ENCODE data around the gene SCN5A. TPM values are rescaled to one million over a fixed set of nuclear protein-coding genes. Genes with fewer than 3 reads are reported as not detected.

Gene SCN5A
- total and polyA plus RNA-seq, 2 donors = 1.1 to 3.1 TPM

DNA sequence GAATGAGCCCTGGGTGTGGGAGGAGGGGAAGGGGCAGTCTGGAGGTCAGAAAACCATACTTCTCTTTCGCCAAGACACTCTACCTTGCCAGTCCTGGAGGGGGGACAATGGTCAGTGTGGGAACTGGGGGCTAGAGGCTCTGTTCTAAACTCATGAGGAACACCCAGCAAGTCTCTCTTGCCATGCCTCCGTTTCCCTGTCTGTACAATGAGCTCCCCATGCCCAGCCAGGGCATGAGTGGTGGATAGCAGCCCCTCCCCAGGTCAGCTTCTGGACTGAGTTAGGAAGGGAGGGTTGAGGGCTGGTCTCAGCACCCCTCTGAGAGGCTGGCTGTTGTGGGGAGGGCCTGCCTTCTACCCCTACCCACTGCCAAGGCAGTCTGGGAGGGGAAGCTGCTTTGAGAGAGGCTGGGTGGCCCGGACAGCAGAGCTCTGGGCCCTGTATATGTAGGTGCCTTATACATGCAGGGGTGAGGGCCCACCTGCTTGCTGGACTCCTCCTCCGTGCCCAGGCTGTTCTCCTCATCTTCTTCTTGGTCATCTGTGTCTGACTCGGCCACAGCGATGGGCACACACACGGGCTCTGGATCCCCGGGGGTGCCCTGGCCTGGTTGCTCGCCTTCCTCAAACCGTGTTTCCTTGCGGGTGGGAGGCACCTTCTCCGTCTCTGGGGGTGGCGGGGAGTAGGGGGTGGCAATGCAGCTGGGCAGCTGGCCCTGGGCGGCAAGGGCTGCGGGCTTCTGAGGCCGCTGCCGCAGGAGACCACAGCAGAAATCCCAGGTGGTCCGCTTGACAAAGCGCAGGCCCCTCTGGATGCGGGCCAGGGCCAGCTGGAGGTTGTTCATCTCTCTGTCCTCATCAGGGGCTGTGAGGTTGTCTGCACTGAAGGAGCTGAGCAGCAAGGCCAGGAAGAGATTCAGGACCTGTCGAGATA lies 68.8 kb downstream of the SCN5A start:
- Histone ChIP-seq H3K36me3 (ENCODE audit: insufficient read depth) (no peaks in the 10 kb centered on the region), H3K4me1 (ENCODE audit: insufficient read depth) (no peaks in the 10 kb centered on the region), H3K27ac (ENCODE audit: low read depth) (no peak overlapping the region), H3K4me3 (ENCODE audit: low read depth, low read length) (no peak overlapping the region)
- WGBS = 67% methylated on average over 21 of the region's 21 CpGs
- DNase-seq (ENCODE audit: extremely low spot score) = no peak

DNA sequence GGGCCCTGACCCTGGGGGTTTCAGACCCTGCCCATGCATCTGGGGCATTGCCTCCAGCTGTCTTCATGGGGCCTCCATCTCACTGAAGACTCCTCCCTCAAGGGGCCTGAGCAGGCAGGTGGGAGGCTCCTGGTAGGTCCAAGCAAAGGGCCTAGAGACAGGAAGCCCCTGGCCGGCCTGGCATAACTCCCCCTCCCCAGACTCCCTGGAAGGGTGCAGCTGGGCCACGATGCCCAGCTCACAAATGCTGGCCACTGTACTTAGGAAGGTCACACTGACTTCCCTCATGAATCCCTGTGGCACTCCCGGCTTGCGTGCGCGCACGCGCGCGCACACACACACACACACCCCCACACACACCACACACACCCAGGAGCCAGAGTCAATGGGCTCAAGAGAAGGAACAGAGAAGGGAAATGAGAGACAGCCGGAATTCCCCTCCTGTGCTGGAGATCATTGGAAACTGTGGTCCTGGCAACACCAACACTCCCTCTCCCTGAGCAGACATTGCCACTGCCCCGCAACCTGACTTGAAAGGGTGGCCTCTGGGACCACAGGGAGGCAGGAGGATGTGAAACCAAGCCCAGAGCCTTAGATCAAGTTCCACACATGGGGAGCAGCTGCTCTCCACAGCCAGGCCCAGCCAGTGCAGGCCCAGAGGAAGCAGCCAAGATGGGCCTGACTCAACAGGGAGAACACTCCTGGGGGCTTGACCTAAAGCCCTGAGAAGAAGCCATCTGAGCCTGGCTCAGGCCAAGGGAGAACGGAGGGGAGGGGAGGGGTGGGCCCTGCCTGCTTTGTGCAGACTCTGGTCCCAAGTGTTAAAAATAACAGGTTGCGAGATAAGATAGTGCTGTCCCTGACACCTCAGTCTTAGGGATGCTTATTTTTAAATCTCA lies 69.7 kb downstream of the SCN5A start:
- Histone ChIP-seq H3K4me1 (ENCODE audit: insufficient read depth) (no peaks in the 10 kb centered on the region), H3K4me3 (ENCODE audit: low read depth, low read length) (no peak overlapping the region), H3K27ac (ENCODE audit: low read depth) (no peak overlapping the region), H3K36me3 (ENCODE audit: insufficient read depth) (no peaks in the 10 kb centered on the region)
- 67% methylated on average over 14 of the region's 14 CpGs for WGBS
- no peak for DNase-seq (ENCODE audit: extremely low spot score)

DNA sequence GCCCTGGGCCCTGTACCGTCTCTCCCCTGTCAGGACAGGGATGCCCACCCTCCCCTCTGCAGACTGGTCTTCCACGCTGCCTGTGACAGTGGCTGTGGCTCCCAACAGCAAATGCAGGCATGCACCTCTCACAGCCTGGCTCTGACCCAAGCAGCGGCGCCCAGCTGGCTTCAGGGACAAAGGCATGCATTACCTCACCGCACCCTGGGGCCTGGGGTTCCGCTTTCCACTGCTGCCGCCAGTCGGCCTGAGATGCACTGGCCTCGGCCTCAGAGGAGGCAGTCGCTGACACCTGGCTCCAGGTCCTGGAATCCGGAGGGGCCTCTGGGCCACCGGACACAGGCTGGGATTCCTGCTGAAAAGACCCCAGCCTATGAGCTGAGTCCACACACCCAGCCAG lies 70.3 kb downstream of the SCN5A start:
- no peaks in the 10 kb centered on the region for H3K4me1 ChIP-seq (ENCODE audit: insufficient read depth)
- no peak for DNase-seq (ENCODE audit: extremely low spot score)
- H3K4me3 ChIP-seq (ENCODE audit: low read depth, low read length) = no peak overlapping the region
- no peaks in the 10 kb centered on the region for H3K36me3 ChIP-seq (ENCODE audit: insufficient read depth)
- WGBS = 66% methylated on average over 12 of the region's 12 CpGs
- no peak overlapping the region for H3K27ac ChIP-seq (ENCODE audit: low read depth)

DNA sequence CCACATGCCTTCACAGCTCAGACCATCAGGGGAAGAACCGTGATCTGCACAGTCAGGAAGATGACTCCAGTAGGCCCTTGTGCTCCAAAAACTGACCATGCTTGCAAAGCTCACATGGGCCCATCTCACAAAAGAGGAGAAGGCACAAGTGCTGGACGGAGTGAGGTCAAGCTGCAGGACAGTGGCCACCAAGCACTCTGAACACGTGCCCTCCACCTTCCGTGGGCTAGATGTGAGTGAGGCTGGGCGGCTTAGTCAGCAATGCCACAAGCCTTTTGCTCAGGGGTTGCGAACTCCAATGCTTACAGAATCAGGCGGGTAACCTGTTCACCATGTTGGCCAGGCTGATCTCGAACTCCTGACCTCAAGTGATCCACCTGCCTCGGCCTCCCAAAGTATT lies 70.9 kb downstream of the SCN5A start:
- H3K4me3 ChIP-seq (ENCODE audit: low read depth, low read length) = no peak overlapping the region
- WGBS = 92% methylated on average over 9 of the region's 9 CpGs
- H3K27ac ChIP-seq (ENCODE audit: low read depth) = no peak overlapping the region
- H3K4me1 ChIP-seq (ENCODE audit: insufficient read depth) = no peaks in the 10 kb centered on the region
- H3K36me3 ChIP-seq (ENCODE audit: insufficient read depth) = no peaks in the 10 kb centered on the region
- no peak for DNase-seq (ENCODE audit: extremely low spot score)

DNA sequence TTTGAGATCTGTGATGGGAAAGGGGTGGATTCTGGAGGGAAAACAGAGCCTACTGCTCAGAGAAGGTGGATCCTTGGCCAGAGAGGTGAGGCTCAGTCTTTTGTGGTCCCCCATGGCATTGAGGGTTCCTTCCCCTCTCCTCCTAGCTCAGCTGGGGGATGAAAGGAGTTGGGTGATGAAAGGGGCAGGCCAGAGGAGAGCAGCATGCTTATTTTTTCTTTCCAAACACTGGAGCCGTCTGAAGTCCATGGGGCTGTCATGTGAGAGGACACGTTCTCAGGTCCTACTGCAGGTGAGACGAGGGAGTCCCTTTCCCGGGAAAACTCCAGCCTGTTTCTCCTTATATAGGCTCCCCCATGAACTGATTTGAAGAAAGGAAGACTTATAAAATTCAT lies 71.4 kb downstream of the SCN5A start:
- 90% methylated on average over 4 of the region's 4 CpGs for WGBS
- Histone ChIP-seq H3K4me1 (ENCODE audit: insufficient read depth) (no peaks in the 10 kb centered on the region), H3K36me3 (ENCODE audit: insufficient read depth) (no peaks in the 10 kb centered on the region), H3K27ac (ENCODE audit: low read depth) (no peak overlapping the region), H3K4me3 (ENCODE audit: low read depth, low read length) (no peak overlapping the region)
- DNase-seq (ENCODE audit: extremely low spot score) = no peak

DNA sequence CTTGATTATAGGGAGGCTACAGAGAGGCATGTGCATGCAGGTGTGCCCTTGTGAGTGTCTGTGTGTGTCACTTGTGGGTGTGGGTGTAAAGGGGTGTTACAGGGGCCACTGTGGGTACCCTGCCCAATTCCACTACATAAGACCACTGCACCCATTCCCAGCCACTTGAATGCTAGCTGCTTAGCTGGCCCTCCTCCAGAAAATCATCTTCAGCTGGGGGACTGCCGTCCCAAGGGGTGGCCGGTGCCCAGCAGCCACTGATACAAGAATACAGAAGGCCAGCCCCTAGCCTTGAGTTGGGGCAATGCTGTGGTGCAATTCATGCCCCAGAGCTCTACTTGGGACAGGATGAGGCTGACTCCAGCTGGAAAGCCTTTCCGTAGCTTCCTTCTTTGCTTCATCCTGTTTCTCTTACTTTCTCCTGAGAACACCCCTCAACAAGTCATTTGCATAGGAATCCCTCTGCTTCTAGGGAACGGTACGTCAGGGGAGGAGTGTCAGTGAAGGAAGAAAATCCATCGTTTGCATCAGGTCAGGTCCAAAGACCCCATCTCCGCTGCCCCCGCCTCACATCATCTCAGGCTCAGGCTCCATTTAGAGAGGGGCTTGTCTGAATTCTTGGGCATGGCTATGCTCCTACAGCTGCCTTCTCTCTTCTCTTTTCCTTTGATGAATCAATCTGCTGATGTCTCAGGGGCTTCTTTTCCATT lies 72.0 kb downstream of the SCN5A start:
- WGBS = 78% methylated on average over 8 of the region's 8 CpGs
- H3K36me3 ChIP-seq (ENCODE audit: insufficient read depth) = no peaks in the 10 kb centered on the region
- no peak overlapping the region for H3K27ac ChIP-seq (ENCODE audit: low read depth)
- no peak overlapping the region for H3K4me3 ChIP-seq (ENCODE audit: low read depth, low read length)
- H3K4me1 ChIP-seq (ENCODE audit: insufficient read depth) = no peaks in the 10 kb centered on the region
- DNase-seq (ENCODE audit: extremely low spot score) = no peak

DNA sequence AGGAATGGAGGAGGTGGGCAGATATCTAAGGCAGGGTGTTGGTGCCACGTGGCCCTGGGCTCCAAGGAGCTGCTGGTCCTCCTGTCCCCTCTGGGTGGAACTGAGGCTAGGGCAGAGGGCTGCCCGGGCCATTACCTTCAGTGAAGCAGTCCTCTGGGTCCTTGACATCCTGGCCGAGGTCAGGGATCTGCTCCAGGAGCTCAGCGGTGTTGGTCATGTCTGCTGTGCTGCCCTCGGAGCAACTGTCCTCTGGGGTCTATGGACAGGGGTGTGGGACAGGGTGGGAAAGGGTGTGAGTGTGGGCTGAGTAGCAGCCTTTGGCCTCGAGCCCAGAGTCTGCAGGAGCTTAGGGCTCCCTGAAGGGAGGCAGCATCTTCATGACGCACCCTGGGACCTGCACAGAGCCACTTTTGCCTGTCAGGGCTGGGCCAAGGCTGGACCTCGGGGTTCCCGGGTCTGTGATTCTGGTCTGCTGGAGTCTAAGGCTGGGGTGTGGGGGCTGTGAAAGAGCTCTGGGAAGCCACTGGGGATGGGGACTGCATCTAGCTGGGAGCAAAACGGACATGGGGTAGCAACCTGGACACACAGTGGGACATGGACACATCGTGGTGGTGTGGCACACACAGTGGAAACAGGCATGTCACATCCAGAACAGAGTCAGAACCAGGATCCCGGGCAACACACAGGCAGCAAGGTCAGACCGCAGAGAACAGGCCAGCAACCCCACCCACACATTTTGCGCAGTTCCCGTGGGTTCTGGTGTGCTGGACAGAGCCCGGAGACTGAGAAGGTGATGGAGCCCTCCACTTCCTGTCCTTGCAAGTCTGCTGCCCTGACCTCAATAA lies 72.7 kb downstream of the SCN5A start:
- DNase-seq (ENCODE audit: extremely low spot score) = no peak
- Histone ChIP-seq H3K36me3 (ENCODE audit: insufficient read depth) (no peaks in the 10 kb centered on the region), H3K4me1 (ENCODE audit: insufficient read depth) (no peaks in the 10 kb centered on the region), H3K27ac (ENCODE audit: low read depth) (no peak overlapping the region), H3K4me3 (ENCODE audit: low read depth, low read length) (no peak overlapping the region)
- WGBS = 83% methylated on average over 16 of the region's 16 CpGs

DNA sequence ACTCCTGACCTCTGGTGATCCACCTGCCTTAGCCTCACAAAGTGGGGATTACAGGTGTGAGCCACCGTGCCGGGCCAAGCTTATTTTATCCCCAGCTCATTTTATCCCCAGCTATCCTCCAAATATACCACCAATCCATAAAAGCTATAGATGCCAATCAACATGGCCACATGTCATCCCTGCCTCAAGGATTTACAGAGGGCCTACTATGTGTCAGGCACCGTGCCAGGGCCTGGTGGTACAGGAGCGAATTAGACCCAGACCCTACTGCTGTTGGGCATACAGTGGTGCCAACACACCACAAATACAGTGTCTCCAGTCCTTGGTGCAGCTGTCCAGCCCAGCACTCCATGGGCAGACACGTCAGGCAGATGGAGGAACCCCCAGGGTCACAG lies 73.4 kb downstream of the SCN5A start:
- Histone ChIP-seq H3K36me3 (ENCODE audit: insufficient read depth) (no peaks in the 10 kb centered on the region), H3K4me3 (ENCODE audit: low read depth, low read length) (no peak overlapping the region), H3K4me1 (ENCODE audit: insufficient read depth) (no peaks in the 10 kb centered on the region), H3K27ac (ENCODE audit: low read depth) (no peak overlapping the region)
- WGBS = 96% methylated on average over 5 of the region's 5 CpGs
- no peak for DNase-seq (ENCODE audit: extremely low spot score)

DNA sequence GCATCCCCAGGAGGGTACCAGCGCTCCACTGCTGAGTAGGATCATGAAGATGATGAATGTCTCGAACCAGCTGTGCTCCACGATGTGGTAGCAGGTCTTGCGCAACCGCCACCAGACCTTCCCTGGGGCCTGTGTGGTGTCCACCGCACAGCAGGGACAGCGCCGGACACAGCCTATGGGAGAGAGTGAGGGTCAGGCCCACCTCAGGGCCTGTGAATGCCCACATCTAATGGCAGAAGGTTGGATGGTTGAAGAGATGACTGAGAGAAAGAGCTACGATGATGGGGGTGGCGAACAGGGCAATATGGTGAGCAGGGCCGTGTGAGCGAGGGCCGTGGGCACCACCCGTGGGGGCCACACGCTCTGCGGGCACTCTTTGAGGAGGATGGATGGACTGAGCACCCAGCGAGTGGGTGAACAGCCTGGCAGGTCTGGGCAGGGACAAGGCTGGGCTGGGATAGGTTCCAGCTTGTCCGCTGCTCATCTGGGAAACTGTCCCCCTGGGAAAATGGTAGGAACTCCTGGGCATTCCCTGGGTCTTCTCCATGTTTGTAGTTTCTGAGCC lies 74.1 kb downstream of the SCN5A start:
- WGBS = 90% methylated on average over 18 of the region's 18 CpGs
- Histone ChIP-seq H3K4me1 (ENCODE audit: insufficient read depth) (no peaks in the 10 kb centered on the region), H3K4me3 (ENCODE audit: low read depth, low read length) (no peak overlapping the region), H3K27ac (ENCODE audit: low read depth) (no peak overlapping the region), H3K36me3 (ENCODE audit: insufficient read depth) (no peaks in the 10 kb centered on the region)
- DNase-seq (ENCODE audit: extremely low spot score) = no peak

DNA sequence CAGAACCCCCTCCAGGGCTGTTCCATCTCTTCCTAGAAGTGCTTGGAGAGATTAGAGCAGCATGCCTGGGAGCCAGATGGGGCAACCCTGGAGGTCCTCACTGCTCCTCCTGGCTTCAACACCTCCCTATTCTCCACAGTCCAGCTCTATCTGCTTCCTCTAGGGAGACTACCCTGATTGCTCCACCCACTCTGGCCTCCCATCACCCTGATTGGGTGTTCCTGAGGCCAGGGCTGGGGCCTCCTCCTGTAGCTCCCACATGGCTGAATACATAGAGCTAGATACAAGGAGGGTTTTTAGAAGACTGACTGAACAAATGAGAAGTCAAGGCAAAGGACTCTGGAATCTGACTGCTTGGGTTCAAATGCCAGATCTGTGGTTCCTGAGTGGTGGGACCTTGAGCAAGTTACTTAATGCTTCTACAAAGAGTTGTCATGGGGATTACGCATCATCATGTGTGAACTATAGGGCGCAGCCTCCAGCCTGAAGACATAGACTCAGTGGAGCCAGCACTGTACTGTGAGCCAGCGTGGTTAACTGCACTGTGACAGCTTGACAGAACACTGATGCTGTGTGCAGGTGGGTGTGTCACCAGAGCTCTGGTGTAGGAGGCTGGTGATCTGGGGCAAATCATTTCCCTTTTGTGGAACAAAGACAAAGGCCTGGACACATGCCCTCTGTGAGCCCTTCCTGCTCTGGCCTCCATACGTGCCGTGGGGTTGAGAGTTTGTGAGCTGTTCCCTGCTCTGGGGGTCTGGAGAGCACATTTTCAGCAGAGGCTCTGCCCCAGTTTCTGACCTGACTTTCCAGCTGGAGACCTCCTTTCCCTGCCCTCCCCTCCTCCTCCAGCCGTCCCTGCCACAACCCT lies 74.8 kb downstream of the SCN5A start:
- H3K27ac ChIP-seq (ENCODE audit: low read depth) = no peak overlapping the region
- H3K36me3 ChIP-seq (ENCODE audit: insufficient read depth) = no peaks in the 10 kb centered on the region
- WGBS = 65% methylated on average over 6 of the region's 6 CpGs
- no peaks in the 10 kb centered on the region for H3K4me1 ChIP-seq (ENCODE audit: insufficient read depth)
- DNase-seq (ENCODE audit: extremely low spot score) = no peak
- H3K4me3 ChIP-seq (ENCODE audit: low read depth, low read length) = no peak overlapping the region

DNA sequence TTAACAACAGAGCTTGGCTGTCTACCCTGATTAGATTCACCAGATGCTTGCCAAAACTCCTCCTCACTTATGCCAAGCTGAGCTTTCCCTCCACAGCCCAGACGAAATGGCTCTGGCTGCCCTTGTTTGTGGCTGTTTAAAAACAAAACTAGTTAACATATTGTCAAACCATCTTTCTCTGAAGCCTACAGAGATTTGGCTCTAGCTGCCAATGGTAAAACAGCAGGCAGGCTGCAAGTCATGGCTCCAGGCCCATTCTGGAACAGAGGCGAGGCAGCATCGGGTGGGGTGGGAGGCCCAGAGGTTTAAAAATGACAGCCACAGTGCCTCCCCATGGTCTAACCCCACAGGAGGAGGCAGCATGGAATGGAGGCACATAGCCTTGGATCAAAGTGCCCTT lies 75.9 kb downstream of the SCN5A start:
- WGBS = 66% methylated on average over 3 of the region's 3 CpGs

DNA sequence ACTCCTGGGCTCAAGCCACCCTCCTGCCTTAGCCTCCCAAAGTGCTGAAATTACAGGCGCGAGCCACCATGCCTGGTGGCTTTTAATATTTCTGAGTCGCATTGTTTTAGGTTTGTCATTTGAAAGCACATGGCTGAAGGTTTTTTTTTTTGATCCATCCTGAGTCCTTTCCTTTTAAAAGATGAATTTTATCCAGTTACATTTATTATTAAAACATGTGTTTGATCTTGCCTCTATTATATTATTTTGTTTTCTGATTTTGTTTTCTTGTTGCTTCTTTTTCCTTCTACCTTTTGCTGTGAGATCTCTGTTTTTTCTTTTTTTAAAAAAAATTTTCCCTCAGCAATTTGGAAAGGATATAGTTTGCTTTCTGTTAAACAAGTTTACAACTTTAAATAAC lies 76.4 kb downstream of the SCN5A start:
- WGBS = 95% methylated on average over 3 of the region's 3 CpGs
- no peak for DNase-seq (ENCODE audit: extremely low spot score)
- Histone ChIP-seq H3K27ac (ENCODE audit: low read depth) (no peak overlapping the region), H3K4me3 (ENCODE audit: low read depth, low read length) (no peak overlapping the region), H3K4me1 (ENCODE audit: insufficient read depth) (no peaks in the 10 kb centered on the region), H3K36me3 (ENCODE audit: insufficient read depth) (no peaks in the 10 kb centered on the region)

More for the DNA sequence above, 75.9 kb downstream of the SCN5A start:
- H3K4me1 ChIP-seq (ENCODE audit: insufficient read depth) = no peaks in the 10 kb centered on the region
- DNase-seq (ENCODE audit: extremely low spot score) = no peak
- H3K4me3 ChIP-seq (ENCODE audit: low read depth, low read length) = no peak overlapping the region
- no peaks in the 10 kb centered on the region for H3K36me3 ChIP-seq (ENCODE audit: insufficient read depth)
- no peak overlapping the region for H3K27ac ChIP-seq (ENCODE audit: low read depth)

All from urinary bladder (tissue), 4 donors.